ENCODE measurements around the gene PARP2.

DNA sequence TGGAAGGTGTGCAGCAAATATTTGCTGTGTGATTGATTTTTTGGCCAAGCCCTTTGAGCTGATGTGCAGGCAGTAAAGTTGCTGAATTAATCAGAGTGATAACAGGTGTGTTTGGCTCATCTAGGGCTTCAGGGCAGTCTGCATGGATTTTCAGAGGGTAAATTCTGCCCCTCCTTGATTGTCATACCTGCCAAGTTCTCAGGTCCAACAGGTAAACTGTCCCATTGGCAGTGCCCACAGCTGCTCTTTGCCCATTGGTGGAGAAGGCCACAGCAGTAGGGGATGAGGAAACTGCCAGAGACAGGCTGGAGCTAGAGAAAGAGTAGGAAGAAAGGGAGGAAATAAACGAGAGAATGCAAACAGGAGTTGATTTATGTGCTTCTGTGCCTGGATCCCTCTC lies 36.3 kb downstream of the PARP2 start:
- TF ChIP-seq, protein P1, sequence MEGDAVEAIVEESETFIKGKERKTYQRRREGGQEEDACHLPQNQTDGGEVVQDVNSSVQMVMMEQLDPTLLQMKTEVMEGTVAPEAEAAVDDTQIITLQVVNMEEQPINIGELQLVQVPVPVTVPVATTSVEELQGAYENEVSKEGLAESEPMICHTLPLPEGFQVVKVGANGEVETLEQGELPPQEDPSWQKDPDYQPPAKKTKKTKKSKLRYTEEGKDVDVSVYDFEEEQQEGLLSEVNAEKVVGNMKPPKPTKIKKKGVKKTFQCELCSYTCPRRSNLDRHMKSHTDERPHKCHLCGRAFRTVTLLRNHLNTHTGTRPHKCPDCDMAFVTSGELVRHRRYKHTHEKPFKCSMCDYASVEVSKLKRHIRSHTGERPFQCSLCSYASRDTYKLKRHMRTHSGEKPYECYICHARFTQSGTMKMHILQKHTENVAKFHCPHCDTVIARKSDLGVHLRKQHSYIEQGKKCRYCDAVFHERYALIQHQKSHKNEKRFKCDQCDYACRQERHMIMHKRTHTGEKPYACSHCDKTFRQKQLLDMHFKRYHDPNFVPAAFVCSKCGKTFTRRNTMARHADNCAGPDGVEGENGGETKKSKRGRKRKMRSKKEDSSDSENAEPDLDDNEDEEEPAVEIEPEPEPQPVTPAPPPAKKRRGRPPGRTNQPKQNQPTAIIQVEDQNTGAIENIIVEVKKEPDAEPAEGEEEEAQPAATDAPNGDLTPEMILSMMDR (IDR thresholded peaks at IDR 0.05) = no peak
- TF ChIP-seq ZFX (IDR thresholded peaks at IDR 0.05; ENCODE audit: borderline replicate concordance) = no peak
